ENCODE data around the gene TIGAR.

DNA sequence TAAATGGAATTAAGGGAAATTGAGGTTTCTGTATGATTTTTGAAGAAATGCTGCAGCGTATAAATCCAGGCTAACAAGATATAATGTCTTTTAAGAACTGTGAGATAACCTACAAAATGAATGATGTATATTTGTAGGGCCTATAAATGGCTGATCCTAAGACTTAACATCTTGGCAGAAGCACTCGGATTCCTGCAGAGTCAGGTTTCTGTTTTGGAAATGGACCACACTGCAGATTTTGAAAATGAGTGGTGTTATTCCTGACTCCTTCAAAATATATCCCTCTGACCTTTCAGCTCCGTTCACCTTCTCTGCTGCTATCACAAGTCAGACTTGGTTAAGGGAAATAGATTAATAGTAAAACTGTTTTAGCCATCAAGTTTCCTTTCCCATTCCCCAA, 5.0 kb downstream of the TIGAR start:
- TF ChIP-seq POLR2A (IDR thresholded peaks at IDR 0.05), result no peak
- TF ChIP-seq, protein P1, sequence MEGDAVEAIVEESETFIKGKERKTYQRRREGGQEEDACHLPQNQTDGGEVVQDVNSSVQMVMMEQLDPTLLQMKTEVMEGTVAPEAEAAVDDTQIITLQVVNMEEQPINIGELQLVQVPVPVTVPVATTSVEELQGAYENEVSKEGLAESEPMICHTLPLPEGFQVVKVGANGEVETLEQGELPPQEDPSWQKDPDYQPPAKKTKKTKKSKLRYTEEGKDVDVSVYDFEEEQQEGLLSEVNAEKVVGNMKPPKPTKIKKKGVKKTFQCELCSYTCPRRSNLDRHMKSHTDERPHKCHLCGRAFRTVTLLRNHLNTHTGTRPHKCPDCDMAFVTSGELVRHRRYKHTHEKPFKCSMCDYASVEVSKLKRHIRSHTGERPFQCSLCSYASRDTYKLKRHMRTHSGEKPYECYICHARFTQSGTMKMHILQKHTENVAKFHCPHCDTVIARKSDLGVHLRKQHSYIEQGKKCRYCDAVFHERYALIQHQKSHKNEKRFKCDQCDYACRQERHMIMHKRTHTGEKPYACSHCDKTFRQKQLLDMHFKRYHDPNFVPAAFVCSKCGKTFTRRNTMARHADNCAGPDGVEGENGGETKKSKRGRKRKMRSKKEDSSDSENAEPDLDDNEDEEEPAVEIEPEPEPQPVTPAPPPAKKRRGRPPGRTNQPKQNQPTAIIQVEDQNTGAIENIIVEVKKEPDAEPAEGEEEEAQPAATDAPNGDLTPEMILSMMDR (IDR thresholded peaks at IDR 0.05), result no peak
